CD14-positive monocyte (primary cell): ENCODE measurements around the gene TAS1R1. TPM values are rescaled to one million over a fixed set of nuclear protein-coding genes. Genes with fewer than 3 reads are reported as not detected.

Experiments
- DNase-seq, 3 donors: peaks; one replicate each; pipeline ENCODE4 v3.0.0-alpha.2; 2011 to 2022
- H2AFZ ChIP-seq: 2 replicates; pipeline ENCODE4 v1.6.0; 2012; ENCODE audit warnings: mild to moderate bottlenecking, low read depth, low read length, inconsistent platforms; ENCODE audit not compliant: insufficient read depth, poor library complexity, severe bottlenecking
- H3K27ac ChIP-seq, 2 donors: 1 replicate in 1 of 2; 2 replicates in 1 of 2; pipeline ENCODE4 v1.5.1; 2012 to 2013; ENCODE audit warnings: low read length in 2 of 2, control low read depth in 1 of 2, inconsistent platforms in 1 of 2, low read depth in 1 of 2, mild to moderate bottlenecking in 1 of 2
- H3K27me3 ChIP-seq, 2 donors: one replicate each; pipeline versions ENCODE4 v1.6.0 to v1.6.1; 2011 to 2013; ENCODE audit warnings: low read length in 2 of 2; ENCODE audit not compliant: control insufficient read depth in 2 of 2, insufficient read depth in 2 of 2
- H3K36me3 ChIP-seq, 2 donors: replicated peaks in 1 of 2; 1 replicate in 1 of 2; 2 replicates in 1 of 2; pipeline versions ENCODE4 v1.5.1 to v1.6.1; 2012 to 2013; ENCODE audit warnings: low read length in 2 of 2, control low read depth in 1 of 2, inconsistent platforms in 1 of 2, mild to moderate bottlenecking in 1 of 2; ENCODE audit not compliant: insufficient read depth in 2 of 2, control insufficient read depth in 1 of 2
- H3K4me1 ChIP-seq, 2 donors: 1 replicate in 1 of 2; 2 replicates in 1 of 2; pipeline versions ENCODE4 v1.5.1 to v1.6.1; 2012 to 2013; ENCODE audit warnings: low read length in 2 of 2, control low read depth in 1 of 2, inconsistent platforms in 1 of 2, mild to moderate bottlenecking in 1 of 2, moderate library complexity in 1 of 2; ENCODE audit not compliant: insufficient read depth in 2 of 2, control insufficient read depth in 1 of 2
- H3K4me2 ChIP-seq: replicated peaks from 2 replicates; pipeline ENCODE3; 2012; ENCODE audit warnings: low read length, moderate library complexity, mild to moderate bottlenecking; ENCODE audit not compliant: poor library complexity, severe bottlenecking; ENCODE audit errors: extremely low read depth
- H3K4me3 ChIP-seq, 3 experiments: fragments of 200-600 bp in 1 of 3; sonication (generic) in 1 of 3; replicated peaks in 1 of 3; 1 replicate in 2 of 3; 2 replicates in 1 of 3; pipeline ENCODE4 v1.5.1; 2011 to 2013; ENCODE audit warnings: low read length in 3 of 3, mild to moderate bottlenecking in 3 of 3, control low read depth in 2 of 3, low read depth in 2 of 3, inconsistent platforms in 1 of 3, moderate library complexity in 1 of 3
- H3K79me2 ChIP-seq: 2 replicates; pipeline ENCODE4 v1.6.0; 2012; ENCODE audit warnings: mild to moderate bottlenecking, control low read depth, inconsistent platforms, low read length, moderate library complexity; ENCODE audit not compliant: insufficient read depth
- H3K9ac ChIP-seq: 2 replicates; pipeline ENCODE4 v1.6.0; 2017; ENCODE audit warnings: low read length, mild to moderate bottlenecking; ENCODE audit not compliant: insufficient read depth, poor library complexity, severe bottlenecking
- H3K9me3 ChIP-seq, 2 donors: replicated peaks in 1 of 2; 1 replicate in 1 of 2; 2 replicates in 1 of 2; pipeline versions ENCODE4 v1.5.1 to v1.6.1; 2012 to 2013; ENCODE audit warnings: low read length in 2 of 2, control low read depth in 1 of 2; ENCODE audit not compliant: control insufficient read depth in 1 of 2, insufficient read depth in 1 of 2
- H4K20me1 ChIP-seq: 2 replicates; pipeline ENCODE4 v1.6.0; 2012; ENCODE audit warnings: mild to moderate bottlenecking, low read length, control low read depth, moderate library complexity; ENCODE audit not compliant: insufficient read depth
- H3K27ac Mint-ChIP-seq, 7 donors: one replicate each; pipeline ENCODE4 v1.8.0; 2020; ENCODE audit warnings: mild to moderate bottlenecking in 7 of 7, mixed read lengths in 7 of 7, moderate library complexity in 6 of 7, inconsistent platforms in 2 of 7
- H3K27me3 Mint-ChIP-seq, 3 donors: one replicate each; pipeline ENCODE4 v1.8.0; 2021 to 2022; ENCODE audit warnings: low read depth in 3 of 3, mild to moderate bottlenecking in 3 of 3, mixed read lengths in 3 of 3, moderate library complexity in 3 of 3, inconsistent platforms in 1 of 3
- H3K36me3 Mint-ChIP-seq, 2 donors: one replicate each; pipeline ENCODE4 v1.8.0; 2020; ENCODE audit warnings: mixed read lengths in 2 of 2, inconsistent platforms in 1 of 2, mild to moderate bottlenecking in 1 of 2
- H3K4me1 Mint-ChIP-seq: one replicate; pipeline ENCODE4 v1.8.0; 2020; ENCODE audit warnings: mild to moderate bottlenecking, mixed read lengths
- H3K4me3 Mint-ChIP-seq, 2 donors: one replicate each; pipeline ENCODE4 v1.8.0; 2020; ENCODE audit warnings: mild to moderate bottlenecking in 2 of 2, mixed read lengths in 2 of 2, moderate library complexity in 1 of 2
- H3K9me3 Mint-ChIP-seq, 7 donors: one replicate each; pipeline ENCODE4 v1.8.0; 2020 to 2022; ENCODE audit warnings: mixed read lengths in 7 of 7, mild to moderate bottlenecking in 6 of 7, moderate library complexity in 6 of 7, inconsistent platforms in 2 of 7
- CTCF ChIP-seq: fragments of 200-600 bp; IDR thresholded peaks from one replicate; pipeline ENCODE4 v1.8.0; 2022; ENCODE audit warnings: antibody characterized with exemption, mild to moderate bottlenecking
- WGBS: methylation state at CpG from one replicate; pipeline ENCODE4 v1.1.5; 2013; ENCODE audit warnings: missing lambda C conversion rate; ENCODE audit not compliant: insufficient coverage; 5-methylcytosine and 5-hydroxymethylcytosine counted together
- intact Hi-C, 2 donors: fragments of 100-400 bp; cut with micrococcal nuclease; formaldehyde crosslinking; loops; one replicate each; pipeline versions ENCODE4 v1.15.0 to v1.15.1; 2023
- polyA plus RNA-seq, 3 donors: library from polyadenylated mRNA; depleted of rRNA in 1 of 3; unstranded in 2 of 3; stranded (reverse) in 1 of 3; fragments of 300-500 nt in 2 of 3; fragments of >200 nt in 1 of 3; fragmentation: Illumina TruSeq in 2 of 3; gene quantifications; 1 replicate in 2 of 3; 2 replicates in 1 of 3; pipeline ENCODE4 v1.2.3, GENCODE V29; 2012 to 2021

The TAS1R1 gene
- polyA plus RNA-seq, 3 donors = not detected

DNA sequence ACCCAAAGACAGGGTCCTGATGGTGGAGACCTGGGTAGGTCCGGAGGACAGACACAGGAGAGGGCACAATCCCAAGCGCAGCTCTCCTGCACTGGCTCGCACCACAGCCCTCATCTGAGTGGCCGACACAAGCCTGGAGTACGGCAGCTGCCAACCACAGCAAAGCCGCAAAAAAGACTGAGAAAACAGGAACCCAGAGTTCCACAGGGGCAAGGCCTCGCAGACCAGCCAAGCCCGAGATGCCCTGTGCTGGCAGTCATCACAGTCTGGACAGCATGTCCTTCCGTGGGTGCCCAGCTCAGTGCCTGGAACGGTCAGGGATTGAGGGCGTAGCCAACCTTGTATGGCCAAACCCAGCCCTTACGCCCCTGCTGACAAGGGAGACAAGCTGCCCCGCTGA is 36.1 kb downstream of the TAS1R1 start:
- Mint-ChIP-seq H3K27ac (peak overlapping the region in 4 of 7 donors; percentile 40 to 80 (median 50)), H3K36me3 (peaks cover 68 to 86% of the 10 kb centered on the region in 2 donors), H3K4me3 (no peak overlapping the region), H3K27me3 (no peaks in the 10 kb centered on the region), H3K4me1 (peaks cover 32% of the 10 kb centered on the region), H3K9me3 (no peaks in the 10 kb centered on the region)
- H3K4me1 ChIP-seq = peaks cover 21 to 27% of the 10 kb centered on the region in 2 donors
- intact Hi-C loops = no loop called here
- DNase-seq = peak; percentile 45 to 55 (median 46)
- no peak overlapping the region for H2AFZ ChIP-seq
- peaks cover 15% of the 10 kb centered on the region for H3K79me2 ChIP-seq
- no peak for TF ChIP-seq CTCF
- H3K9ac ChIP-seq = no peak overlapping the region
- H3K4me2 ChIP-seq = peak overlapping the region; percentile 26
- H3K27ac ChIP-seq = peak overlapping the region; percentile 10 to 44
- H3K4me3 ChIP-seq = peak overlapping the region in 1 of 3 experiments; percentile 5
- H4K20me1 ChIP-seq = peaks cover 100% of the 10 kb centered on the region
- peaks cover 85 to 93% of the 10 kb centered on the region in 2 donors for H3K36me3 ChIP-seq
- WGBS = 8% methylated on average over 13 of the region's 13 CpGs
- no peaks in the 10 kb centered on the region for H3K9me3 ChIP-seq
- no peaks in the 10 kb centered on the region for H3K27me3 ChIP-seq

GRCh38 chr1:6591644-6592043 is 36.5 kb downstream of the TAS1R1 start:
- peaks cover 33% of the 10 kb centered on the region for H3K4me1 Mint-ChIP-seq
- peaks cover 18% of the 10 kb centered on the region for H3K79me2 ChIP-seq

More at GRCh38 chr1:6591644-6592043, 36.5 kb downstream of the TAS1R1 start:
- H3K27ac ChIP-seq = peak overlapping the region in 1 of 2 donors; percentile 44
- no peak overlapping the region for H3K9ac ChIP-seq
- no peaks in the 10 kb centered on the region for H3K27me3 Mint-ChIP-seq
- H3K36me3 ChIP-seq = peaks cover 86 to 93% of the 10 kb centered on the region in 2 donors
- no peaks in the 10 kb centered on the region for H3K27me3 ChIP-seq
- intact Hi-C loops = no loop called here
- no peak overlapping the region for H2AFZ ChIP-seq
- no peak overlapping the region for H3K4me3 ChIP-seq
- no peaks in the 10 kb centered on the region for H3K9me3 ChIP-seq
- H3K4me3 Mint-ChIP-seq = no peak overlapping the region
- no peak for TF ChIP-seq CTCF
- H3K4me1 ChIP-seq = peaks cover 21 to 28% of the 10 kb centered on the region in 2 donors
- no peak for DNase-seq
- 81% methylated on average over 6 of the region's 6 CpGs for WGBS
- H3K4me2 ChIP-seq = peak overlapping the region; percentile 3
- no peaks in the 10 kb centered on the region for H3K9me3 Mint-ChIP-seq
- H4K20me1 ChIP-seq = peaks cover 100% of the 10 kb centered on the region
- peak overlapping the region in 5 of 7 donors; percentile 26 to 87 (median 77) for H3K27ac Mint-ChIP-seq
- peaks cover 70 to 89% of the 10 kb centered on the region in 2 donors for H3K36me3 Mint-ChIP-seq
